Glomerular visceral epithelial cell (primary cell): ENCODE data around the gene BCAP31.

Experiments used
- DNase-seq: peaks from one replicate; pipeline ENCODE4 v3.0.0-alpha.2; 2016; ENCODE audit errors: extremely low spot score

The BCAP31 gene

DNA sequence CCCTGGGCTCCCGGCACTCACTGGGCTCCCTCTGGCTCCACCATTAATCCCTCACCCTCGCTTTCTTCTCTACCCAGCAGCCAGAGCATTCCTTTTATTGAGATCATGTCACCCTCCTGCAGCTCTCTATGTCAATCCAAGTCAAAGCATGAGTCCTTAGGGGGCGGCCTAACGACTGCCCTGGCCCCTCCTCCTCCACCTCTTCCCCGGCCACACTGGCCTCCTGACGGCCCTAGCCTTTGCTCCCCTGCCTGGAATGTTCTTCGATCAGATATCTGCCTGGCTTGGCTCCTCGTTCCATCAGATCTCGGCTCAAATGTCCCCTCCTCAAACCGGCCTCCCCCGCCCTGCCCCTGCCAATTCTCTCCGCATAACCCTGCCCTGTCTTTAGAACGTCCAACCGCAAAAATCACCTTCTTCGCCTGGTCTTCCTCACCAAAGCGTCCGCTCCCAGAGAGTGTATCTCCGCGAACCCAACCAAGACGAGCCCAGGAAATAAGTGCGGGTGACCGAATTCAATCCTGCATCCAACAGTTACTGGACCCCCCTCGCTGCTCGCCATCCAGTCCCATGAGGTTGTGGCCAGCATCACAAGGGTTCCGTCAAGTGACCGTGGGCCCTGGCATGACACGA is 49.9 kb downstream of the BCAP31 start:
- no peak for DNase-seq

GRCh38 chrX:153673428-153674218 is 50.6 kb downstream of the BCAP31 start, which contains the start of gene PNCK:
TSS of gene PNCK (minus strand) at chrX:153673813. CDS start at chrX:153673076, 737 bp downstream.
- DNase-seq, result no peak

DNA sequence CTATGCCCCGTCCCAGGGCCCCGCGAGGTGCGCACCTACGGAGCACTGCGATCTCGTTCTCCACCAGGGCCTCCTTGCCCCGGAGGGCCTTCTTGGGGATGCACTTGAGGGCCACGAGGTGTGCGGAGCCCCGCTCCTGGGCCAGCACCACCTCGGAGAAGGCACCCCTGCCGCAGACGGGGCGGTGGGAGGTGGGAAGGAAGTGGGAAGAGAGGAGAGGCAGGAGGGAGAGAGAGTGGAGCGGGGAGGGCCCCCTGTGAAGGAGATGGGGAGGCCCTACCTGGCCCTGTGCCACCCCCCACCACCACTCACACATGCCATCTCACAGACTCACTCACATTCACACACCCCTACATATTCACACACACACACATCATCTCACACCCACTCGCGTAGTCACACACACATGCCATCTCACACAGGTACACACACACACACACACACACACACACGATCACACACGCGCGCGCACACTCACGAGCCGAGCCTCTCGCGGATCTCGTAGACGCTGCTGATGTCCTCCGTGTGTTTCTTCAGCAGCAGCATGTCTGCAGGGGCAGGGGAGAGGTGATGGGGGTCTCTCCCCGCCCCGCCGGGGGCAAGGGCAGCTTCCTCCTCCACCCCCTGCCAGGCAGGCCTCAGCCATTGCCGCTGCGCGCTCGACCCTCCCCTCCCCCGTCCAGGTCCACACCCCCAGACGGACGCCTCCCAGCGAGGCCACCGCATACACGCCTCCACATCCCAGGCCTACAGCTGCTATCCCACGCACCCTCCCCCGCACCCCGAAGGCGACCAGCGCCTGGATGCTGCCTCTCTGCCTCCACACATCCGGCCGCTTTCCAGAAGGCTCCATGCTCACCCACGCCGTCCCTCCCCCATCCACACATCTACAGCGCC is 51.4 kb downstream of the BCAP31 start:
- no peak for DNase-seq

- DNase-seq, result no peak
Measured at GRCh38 chrX:153671589-153672530, 52.3 kb downstream of the BCAP31 start.

DNA sequence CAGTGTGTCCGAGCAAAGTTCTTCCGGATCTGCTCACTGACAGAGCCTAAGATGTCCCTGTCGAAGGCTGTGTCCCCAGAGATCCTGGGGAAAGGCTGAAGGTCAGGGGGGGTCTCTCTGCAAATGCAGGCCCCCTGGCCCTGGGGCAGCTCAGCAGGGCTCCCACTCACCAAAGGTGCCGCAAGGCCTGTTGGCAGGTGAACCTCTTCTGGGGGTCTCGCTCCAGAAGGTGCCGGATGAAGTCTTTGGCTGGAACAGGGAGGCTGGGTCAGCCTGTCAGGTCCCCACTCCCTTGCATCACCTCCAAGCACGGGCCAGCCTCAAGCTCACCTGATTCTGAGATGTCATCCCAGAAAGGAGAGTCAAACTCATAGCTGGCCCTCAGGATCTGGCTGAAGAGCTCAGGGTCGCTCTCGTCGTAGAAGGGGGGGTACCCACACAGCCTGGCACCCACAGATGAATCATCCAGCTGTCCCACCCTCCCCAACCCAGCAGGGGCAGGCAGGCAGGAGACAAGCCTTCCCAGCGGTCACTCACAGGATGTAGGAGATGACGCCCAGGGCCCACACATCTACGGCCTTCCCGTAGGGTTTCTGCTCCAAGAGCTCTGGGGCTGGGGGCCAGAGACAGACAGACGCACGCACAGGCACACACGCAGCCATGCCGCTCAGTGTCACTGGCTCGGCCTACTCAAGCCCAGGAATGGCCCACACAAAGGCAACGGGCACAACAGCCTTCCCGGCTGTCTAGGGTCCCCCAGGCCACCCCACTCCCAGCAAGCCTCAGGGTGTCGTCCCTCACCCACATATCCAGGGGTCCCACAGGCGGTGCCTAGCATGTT is 53.2 kb downstream of the BCAP31 start:
- no peak for DNase-seq

GRCh38 chrX:153669901-153670731 is 54.1 kb downstream of the BCAP31 start:
- no peak for DNase-seq

DNA sequence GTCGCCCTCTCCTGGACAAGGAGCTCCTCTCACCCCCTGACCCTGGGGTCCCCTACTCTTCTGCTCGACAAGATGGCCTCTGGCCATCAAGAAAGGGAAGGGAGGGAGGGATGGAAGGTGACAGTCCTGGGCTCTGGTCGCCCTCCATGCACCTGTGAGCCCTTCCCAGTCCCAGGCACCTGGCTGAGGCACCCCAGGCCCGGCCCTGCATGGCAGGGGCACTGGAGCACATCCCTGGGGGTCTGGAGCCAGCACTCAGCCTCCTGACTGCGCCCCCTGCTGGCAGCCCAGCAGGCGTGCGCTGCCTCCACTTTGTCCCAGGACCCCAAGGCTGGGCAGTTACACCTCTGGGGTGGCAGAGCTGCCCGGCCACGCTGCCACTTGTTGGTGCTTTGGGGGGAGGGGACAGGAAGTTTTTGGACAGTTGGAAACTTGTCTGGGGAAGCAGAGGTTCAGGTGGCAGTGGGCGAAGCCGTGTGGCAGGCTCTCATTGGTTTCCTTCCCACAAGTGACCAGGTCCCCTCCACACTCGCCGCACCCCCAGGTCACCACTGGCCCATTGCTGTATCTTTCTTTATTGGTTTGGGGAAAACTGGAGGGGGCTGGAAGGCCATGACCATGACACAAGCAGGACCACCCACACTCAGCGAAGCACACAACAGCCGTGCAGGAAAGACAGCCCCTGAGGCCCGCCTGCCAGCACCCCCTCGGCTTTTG is 54.9 kb downstream of the BCAP31 start:
- no peak for DNase-seq

GRCh38 chrX:153668423-153669173 is 55.6 kb downstream of the BCAP31 start:
- no peak for DNase-seq

DNA sequence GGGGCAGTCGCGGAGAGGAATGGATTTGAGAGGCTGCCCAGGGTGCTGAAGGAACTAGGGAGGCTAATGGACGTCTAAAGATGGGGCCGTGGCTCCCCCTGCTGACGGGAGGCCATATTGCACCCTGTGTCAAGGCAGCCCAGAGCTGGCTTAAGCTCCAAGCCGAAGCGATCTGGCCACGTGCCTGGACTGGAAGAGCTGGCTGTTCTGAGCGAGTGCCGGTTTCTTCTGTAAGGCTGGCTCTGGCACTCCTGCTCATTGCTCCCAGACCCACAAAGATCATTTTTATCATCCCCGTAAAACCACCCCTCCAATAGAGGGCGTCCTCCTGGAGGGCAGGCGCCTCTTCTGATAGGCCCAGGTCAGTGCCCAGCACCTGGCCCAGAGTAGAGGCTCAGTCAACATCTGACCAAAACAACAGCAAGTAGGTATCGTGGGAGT is 56.2 kb downstream of the BCAP31 start:
- DNase-seq, result peak; percentile 77

DNA sequence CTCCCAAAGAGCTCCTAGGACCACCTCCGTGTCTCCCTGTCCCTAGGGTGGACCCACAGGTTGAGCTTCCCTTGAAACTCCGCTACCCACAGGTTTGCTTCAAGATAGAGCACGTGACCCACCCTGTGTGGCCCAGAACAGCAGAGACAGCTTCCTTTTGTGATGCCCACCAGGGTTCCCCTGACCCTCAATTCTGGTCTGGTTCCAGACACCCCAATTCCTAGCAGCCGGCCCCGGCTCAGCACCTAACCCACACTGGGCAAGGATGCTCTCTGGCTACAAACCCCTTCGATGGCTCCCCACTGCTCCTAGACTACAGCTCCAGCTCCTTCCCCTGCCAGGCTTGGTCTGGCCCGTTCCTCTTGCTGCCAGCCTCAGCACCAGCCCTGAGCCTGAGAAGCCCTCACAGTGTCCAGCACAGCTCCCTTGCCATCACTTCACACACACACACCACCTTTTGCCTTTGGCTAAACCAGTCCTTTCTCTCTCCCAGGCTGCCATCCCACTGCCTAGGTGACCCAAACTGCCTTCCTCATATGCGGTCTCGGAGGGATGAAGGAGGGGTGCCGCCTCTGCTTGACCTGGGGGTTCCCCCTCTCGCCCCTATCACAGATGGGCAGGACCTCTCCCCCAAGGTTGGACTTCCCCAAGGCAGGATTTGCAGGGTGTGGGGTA is 56.8 kb downstream of the BCAP31 start:
- DNase-seq, result no peak

- no peak for DNase-seq
Measured at GRCh38 chrX:153665726-153666306, 58.4 kb downstream of the BCAP31 start.

- no peak for DNase-seq
Measured at GRCh38 chrX:153662266-153662665, 61.9 kb downstream of the BCAP31 start.

- no peak for DNase-seq
Measured at GRCh38 chrX:153659268-153659667, 64.9 kb downstream of the BCAP31 start.

DNA sequence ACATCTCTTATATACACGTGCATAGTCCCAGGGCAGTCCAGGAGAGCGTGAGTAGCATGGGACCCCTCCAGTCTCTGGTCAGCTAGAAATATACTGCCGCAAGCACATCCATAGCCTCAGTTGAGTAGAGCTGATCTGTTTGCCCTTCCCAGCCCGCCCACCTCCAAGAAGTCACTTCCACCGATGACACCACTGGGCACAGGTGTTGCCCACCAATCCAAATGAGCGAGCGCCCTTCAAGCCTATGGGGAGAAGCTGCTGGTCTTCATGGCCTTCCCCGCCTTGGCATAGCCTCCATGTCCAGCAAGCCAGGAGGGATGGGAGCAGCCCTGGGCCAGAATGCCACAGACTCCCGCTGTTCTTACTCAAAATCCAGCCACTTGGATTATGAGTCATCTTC is 67.0 kb downstream of the BCAP31 start:
- DNase-seq, result no peak

DNA sequence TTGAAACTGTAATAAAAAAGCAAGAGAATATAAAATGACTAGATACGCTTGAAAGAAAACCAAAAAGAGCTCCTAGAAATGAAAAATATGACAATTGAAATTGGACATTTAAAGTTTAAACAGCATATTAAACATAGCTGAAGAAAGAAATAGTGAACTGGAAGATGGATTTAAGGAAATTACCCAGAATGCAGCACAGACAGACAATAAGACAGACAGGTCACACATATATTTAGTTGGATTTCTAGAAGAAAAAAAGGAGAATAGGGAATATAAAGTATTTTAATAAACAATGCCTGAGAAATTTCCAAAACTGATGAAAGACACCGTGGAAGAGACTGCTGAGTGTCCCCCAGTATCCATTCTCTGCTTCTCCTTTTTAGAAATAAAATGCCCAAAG is 70.6 kb downstream of the BCAP31 start:
- DNase-seq, result no peak

DNA sequence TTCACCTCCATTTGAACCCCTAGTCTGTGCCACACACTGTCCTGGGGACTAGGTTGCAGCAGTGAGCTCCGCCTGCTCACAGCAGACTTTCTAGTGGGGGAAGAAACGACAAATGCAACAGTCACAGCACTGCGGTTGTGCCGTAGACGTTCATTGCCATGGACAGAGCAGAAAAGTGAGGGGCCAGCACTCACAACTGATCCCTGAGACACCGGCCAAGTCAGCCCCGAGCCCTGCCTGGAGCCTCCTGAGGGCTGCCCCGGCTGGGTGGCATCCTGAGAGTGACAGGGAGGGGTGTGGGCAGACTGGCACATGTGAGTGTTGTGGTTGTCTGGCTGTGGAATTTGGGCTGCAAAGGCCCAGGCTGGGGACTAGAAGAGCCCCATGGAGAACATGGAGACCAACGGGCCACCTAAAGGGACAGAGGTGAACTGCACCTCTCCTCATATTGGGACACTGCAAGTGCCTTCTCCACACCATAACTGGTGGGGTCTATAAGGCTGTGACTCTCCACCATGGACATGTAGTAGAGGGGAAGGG is 72.6 kb downstream of the BCAP31 start:
- DNase-seq, result no peak

DNA sequence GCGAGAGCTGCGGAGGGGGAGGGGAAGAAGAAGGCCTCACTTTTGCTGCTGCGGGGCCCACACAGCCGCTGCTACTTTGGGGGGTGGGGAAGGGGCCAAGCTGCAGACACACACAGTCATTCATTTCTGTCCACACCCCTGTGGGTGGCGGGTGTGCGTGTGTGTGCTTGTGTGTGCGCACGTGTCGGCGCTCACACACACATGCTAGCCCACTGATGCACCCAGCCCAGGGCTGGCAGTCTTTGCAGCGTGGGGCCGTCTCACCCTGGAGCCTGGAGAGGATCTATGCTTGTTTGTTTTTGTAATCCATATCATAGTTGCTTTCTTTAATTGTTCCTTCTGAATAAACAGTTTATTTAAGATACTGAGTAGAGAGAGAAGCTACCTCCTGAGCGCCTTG is 73.2 kb downstream of the BCAP31 start:
- no peak for DNase-seq
